AG10803 (cell line): ENCODE measurements around the gene RAD18.
A peak's percentile ranks its signal among the peaks of the same experiment; 100 is the strongest.

Experiments
- DNase-seq: peaks from one replicate; pipeline ENCODE4 v3.0.0; 2010; ENCODE audit warnings: low read depth
- H3K4me3 ChIP-seq: 2 replicates; pipeline ENCODE4 v1.5.1; 2011; ENCODE audit warnings: mild to moderate bottlenecking, low read length, control low read depth
- TF ChIP-seq, protein P1 (sequence below): conservative IDR thresholded peaks from 2 replicates; pipeline ENCODE4 v1.5.1; 2011; ENCODE audit warnings: mild to moderate bottlenecking, low read length, control low read depth, inconsistent platforms

Gene RAD18

DNA sequence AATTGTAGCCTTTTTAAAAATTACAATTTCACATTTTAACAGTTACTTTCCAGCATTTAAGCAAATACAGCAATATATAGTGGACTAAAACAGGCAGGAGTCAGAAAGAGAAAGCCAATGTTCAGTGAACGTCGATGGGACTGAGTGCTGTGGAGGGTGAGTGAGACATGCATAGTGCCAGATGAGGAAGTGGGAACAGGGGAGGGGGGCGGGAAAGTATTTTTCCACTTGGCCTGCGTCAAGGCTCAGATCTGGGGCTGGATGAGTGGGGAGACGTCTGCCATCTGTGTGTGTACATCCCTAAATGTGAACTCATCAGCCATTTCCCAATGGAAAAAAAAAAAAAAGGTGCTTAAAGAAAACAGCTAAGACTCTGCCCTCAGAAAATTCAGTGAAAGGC lies 19.2 kb upstream of the RAD18 start:
- no peak overlapping the region for H3K4me3 ChIP-seq
- DNase-seq, result peak; percentile 50
- TF ChIP-seq, protein P1, sequence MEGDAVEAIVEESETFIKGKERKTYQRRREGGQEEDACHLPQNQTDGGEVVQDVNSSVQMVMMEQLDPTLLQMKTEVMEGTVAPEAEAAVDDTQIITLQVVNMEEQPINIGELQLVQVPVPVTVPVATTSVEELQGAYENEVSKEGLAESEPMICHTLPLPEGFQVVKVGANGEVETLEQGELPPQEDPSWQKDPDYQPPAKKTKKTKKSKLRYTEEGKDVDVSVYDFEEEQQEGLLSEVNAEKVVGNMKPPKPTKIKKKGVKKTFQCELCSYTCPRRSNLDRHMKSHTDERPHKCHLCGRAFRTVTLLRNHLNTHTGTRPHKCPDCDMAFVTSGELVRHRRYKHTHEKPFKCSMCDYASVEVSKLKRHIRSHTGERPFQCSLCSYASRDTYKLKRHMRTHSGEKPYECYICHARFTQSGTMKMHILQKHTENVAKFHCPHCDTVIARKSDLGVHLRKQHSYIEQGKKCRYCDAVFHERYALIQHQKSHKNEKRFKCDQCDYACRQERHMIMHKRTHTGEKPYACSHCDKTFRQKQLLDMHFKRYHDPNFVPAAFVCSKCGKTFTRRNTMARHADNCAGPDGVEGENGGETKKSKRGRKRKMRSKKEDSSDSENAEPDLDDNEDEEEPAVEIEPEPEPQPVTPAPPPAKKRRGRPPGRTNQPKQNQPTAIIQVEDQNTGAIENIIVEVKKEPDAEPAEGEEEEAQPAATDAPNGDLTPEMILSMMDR, result no peak

DNA sequence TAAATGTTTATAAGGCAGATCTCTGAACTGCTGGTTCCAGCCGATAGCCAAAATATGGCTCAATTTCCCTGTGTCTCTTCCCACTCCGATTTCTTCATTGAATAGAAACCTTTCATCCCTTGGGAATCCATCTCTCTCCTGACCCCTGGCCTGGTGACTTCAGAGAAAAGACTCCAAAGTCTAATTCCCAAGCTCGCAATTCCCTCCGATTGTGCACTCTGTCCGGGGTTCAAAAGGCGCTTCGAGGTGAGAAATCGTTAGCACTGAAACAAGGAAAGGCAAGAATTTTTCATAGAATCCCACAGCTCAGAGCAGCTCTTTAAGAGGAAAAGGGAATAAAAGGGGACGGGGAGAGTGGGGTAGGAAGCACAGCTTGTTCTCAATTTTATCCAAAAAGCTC lies 18.4 kb upstream of the RAD18 start:
- no peak overlapping the region for H3K4me3 ChIP-seq
- TF ChIP-seq, protein P1, result no peak
- no peak for DNase-seq

DNA sequence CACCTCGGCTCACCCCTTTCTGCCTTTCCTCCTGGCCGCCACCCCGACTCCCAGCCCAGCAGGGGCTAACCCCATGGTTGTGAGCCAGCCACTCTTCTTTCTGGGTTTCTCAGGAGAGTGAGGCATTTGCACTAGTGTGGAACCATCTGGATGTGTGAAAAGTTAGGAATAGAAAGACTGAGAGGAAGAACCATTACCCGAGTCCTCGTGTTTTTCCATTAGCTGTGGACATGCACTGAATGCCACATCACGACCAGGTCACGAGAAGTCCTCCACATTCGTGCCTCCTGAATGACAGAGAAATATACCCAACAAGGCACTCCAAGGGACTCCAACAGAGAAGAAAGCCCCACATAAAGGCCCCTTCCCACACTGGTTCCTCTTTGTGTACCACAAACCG lies 18.0 kb upstream of the RAD18 start:
- DNase-seq, result no peak
- TF ChIP-seq, protein P1, result no peak
- H3K4me3 ChIP-seq, result no peak overlapping the region

DNA sequence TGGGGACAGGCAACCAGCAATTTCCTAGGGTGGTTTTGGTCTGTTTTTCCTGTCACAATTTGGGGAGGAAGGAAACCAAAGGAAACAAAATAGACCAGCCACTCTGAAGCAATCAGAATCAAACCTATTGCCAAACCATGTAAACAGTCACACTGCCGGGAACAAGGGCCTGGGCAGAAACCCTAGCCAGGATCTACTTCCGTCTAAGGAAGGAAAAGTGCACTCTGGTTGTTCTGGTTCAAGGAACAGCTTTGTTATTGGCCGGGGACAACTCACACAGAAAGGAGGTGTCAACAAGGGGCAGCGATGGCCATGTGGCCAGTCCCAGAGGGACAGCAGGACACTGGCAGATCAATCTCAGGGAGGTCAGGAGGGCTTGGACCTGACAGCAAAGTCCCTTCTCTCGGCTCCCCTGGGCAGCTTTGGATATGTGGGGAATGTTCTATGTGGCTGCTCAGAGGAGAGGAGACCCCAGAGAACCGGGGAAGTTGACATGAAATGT lies 17.5 kb upstream of the RAD18 start:
- TF ChIP-seq, protein P1, result no peak
- DNase-seq, result no peak
- no peak overlapping the region for H3K4me3 ChIP-seq

DNA sequence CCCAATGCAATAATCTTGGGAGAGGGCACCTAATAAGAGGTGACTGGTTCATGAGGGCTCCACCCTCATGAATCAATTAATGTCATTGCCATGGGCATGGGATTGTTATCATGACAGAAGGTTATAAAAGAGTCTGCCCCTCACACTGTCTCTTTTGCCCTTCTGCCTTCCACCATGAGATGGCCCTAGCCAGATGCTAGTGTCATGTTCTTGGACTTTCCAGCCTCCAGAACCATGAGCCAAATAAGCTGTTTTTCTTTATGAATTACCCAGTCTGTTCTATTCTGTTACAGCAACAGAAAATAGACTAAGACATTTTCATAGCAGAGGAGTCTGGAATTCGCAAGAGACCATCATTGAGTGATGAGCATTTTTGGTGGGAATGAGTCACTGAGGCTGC lies 16.0 kb upstream of the RAD18 start:
- H3K4me3 ChIP-seq, result no peak overlapping the region
- TF ChIP-seq, protein P1, result no peak
- no peak for DNase-seq

DNA sequence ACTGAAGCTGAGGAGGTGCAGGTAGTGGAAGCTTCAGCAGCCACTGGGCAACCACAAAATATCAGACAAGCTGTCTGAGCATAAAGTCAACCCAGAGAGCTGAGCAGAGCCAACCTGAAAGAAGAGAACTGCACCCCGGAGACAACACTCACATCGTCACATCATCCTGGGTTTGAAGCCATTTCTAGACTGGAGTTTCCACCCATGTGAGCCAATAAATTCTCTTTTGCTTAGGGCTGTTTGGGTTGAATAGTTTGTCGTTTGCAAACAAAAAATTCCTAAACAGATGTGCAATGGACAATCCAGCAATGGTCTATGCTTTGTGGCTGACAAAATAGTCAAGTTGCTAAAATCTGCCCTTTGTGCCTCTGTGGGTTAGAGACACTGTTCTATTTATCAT lies 15.3 kb upstream of the RAD18 start:
- TF ChIP-seq, protein P1, result no peak
- DNase-seq, result no peak
- H3K4me3 ChIP-seq, result no peak overlapping the region

DNA sequence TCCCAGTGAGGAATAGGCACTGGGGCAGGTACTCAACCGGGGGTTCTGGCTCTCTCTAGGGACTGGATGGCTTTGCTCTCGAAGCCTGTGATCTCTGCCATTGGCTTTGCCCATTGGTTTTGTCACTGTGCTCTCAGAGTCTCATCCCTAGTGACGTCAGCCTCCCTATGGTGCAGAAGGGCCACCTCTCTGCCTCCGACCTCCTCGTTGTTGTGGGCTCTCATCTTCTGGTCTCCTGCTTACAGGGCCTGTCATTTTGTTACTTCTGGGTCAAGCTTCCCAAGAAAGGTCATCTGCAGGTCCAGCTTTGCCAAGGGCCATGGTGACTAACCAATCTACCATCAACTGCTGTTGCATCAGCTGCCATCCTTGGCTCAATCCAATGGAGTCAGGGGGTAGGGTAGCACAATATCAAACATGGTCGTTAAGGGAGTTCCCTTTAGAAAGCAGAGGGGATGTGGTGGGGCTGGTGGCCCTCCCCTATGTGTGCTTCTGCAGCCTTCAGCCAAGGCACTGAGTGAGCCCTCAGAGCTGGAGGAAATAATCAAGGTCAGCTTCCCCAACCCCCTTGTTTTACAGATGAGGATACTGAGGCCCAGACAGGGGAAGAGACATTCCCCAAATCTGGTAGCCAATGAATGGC lies 13.4 kb upstream of the RAD18 start:
- H3K4me3 ChIP-seq, result no peak overlapping the region
- no peak for DNase-seq
- TF ChIP-seq, protein P1, result no peak
